ENCODE measurements around the gene IGIP.

- TF ChIP-seq POLR2A (IDR thresholded peaks at IDR 0.05) (peak in 1 of 2 donors; percentile 64), POLR2AphosphoS5 (IDR thresholded peaks at IDR 0.05; ENCODE audit: insufficient read depth in 1 of 2, low read depth in 1 of 2) (peak; percentile 80 to 98), CTCF (IDR thresholded peaks at IDR 0.05) (no peak)
Measured at GRCh38 chr5:140174465-140175366, 49.0 kb downstream of the IGIP start, which contains the start of gene CYSTM1.
